ENCODE data around the gene COL4A2.

DNA sequence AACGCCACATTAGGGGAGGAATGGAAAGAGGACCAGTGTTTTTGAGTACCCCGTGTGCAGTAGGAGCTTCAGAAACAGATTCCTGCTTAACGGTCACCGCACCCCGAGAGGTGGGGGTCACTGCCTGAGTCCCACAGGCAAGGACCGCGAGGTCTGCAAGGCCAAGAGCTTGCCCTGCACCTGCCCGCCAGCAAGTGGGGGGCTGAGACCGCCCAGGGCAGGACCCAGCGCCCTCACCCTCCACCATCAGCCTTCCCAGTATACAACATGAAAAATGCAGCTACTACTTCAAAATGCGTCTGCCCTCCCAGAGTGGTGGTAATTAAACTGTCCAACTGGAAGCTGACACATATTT is 45.0 kb upstream of the COL4A2 start:
- TF ChIP-seq POLR2A (IDR thresholded peaks at IDR 0.05) = no peak
- TF ChIP-seq, protein P1, sequence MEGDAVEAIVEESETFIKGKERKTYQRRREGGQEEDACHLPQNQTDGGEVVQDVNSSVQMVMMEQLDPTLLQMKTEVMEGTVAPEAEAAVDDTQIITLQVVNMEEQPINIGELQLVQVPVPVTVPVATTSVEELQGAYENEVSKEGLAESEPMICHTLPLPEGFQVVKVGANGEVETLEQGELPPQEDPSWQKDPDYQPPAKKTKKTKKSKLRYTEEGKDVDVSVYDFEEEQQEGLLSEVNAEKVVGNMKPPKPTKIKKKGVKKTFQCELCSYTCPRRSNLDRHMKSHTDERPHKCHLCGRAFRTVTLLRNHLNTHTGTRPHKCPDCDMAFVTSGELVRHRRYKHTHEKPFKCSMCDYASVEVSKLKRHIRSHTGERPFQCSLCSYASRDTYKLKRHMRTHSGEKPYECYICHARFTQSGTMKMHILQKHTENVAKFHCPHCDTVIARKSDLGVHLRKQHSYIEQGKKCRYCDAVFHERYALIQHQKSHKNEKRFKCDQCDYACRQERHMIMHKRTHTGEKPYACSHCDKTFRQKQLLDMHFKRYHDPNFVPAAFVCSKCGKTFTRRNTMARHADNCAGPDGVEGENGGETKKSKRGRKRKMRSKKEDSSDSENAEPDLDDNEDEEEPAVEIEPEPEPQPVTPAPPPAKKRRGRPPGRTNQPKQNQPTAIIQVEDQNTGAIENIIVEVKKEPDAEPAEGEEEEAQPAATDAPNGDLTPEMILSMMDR (IDR thresholded peaks at IDR 0.05) = no peak
